Measurements from ENCODE around the gene ERFE.

ERFE gene

GRCh38 chr2:238154570-238154969 lies 4.2 kb upstream of the ERFE start:
- DNase-seq = no peak

GRCh38 chr2:238155051-238155760 lies 3.6 kb upstream of the ERFE start:
- peak; percentile 77 for DNase-seq

GRCh38 chr2:238155761-238156694 lies 2.7 kb upstream of the ERFE start:
- peak; percentile 31 for DNase-seq

GRCh38 chr2:238157506-238158017 lies 1.2 kb upstream of the ERFE start:
- DNase-seq = peak; percentile 61

- DNase-seq = no peak
Observed at GRCh38 chr2:238158018-238158508, 707 bp upstream of the ERFE start.

- DNase-seq = peak; percentile 40
Observed at GRCh38 chr2:238159071-238159539, 335 bp downstream of the ERFE start.

GRCh38 chr2:238159661-238160205 lies 963 bp downstream of the ERFE start:
- peak; percentile 32 for DNase-seq

- peak; percentile 59 for DNase-seq
Observed at GRCh38 chr2:238160206-238161129, 1.7 kb downstream of the ERFE start.

GRCh38 chr2:238161291-238162051 lies 2.7 kb downstream of the ERFE start:
- peak; percentile 22 for DNase-seq

GRCh38 chr2:238162251-238162845 lies 3.6 kb downstream of the ERFE start:
- DNase-seq = peak; percentile 15

- DNase-seq = peak; percentile 16
Observed at GRCh38 chr2:238162846-238163441, 4.2 kb downstream of the ERFE start.

GRCh38 chr2:238163481-238164198 lies 4.9 kb downstream of the ERFE start:
- peak; percentile 56 for DNase-seq

- peak; percentile 5 for DNase-seq
Observed at GRCh38 chr2:238164906-238165287, 6.1 kb downstream of the ERFE start.

GRCh38 chr2:238165288-238165921 lies 6.6 kb downstream of the ERFE start:
- DNase-seq = peak; percentile 11

- DNase-seq = peak; percentile 28
Observed at GRCh38 chr2:238166391-238167343, 7.9 kb downstream of the ERFE start.

GRCh38 chr2:238167344-238167715 lies 8.6 kb downstream of the ERFE start:
- DNase-seq = peak; percentile 11

GRCh38 chr2:238167761-238168160 lies 9.0 kb downstream of the ERFE start:
- no peak for DNase-seq
